ENCODE data around the gene SLC26A11. TPM values are rescaled to one million over a fixed set of nuclear protein-coding genes. Genes with fewer than 3 reads are reported as not detected.
"Not testable (repeated sequence)": the region's sequence is repeated elsewhere in the genome, so short reads cannot be mapped to it uniquely, and the experiment has no call there.

The SLC26A11 gene
- total and polyA plus RNA-seq, 2 of the 13 experiments (the other 11 are each of a cell fraction or from before 2014, with no cell fraction given): 8.7 to 13.2 TPM

- POLR2A ChIA-PET: interaction anchor here (0.8 kb wide), 1 partner anchor 15 kb away, joined by 3 read pairs; no protein-coding TSS in a partner anchor
- WGBS (ENCODE audit: low lambda C conversion rate): 95% methylated on average over 6 of the region's 6 CpGs
- in situ Hi-C loops (cut with HindIII; ENCODE audit: extremely low pct_ligation_motif_present, low pct_unique_long_range_greater_than_20kb); H3K9ac ChIP-seq (ENCODE audit: insufficient read depth, low read depth, low read length); H3K4me1 ChIP-seq (ENCODE audit: insufficient read depth, low read length); DNase-seq (ENCODE audit: low spot score); intact Hi-C loops (cut with micrococcal nuclease; ENCODE audit: unreplicated experiment); H4K20me1 ChIP-seq (ENCODE audit: insufficient read depth, low read length); FAIRE-seq; H3K4me3 ChIP-seq (replicated peaks in 1 of 3; ENCODE audit: insufficient read depth in 1 of 3, low read depth in 2 of 3, low read length in 3 of 3); CTCF ChIA-PET (ENCODE audit: low intra/inter-chr PET ratio, low total read pairs); H3K9me3 ChIP-seq (ENCODE audit: low read length); H3K4me2 ChIP-seq (ENCODE audit: low read depth, low read length); H3K27me3 ChIP-seq (ENCODE audit: control insufficient read depth in 1 of 2, insufficient read depth in 2 of 2, low read length in 2 of 2); H3K79me2 ChIP-seq (ENCODE audit: insufficient read depth, low read length); BruUV-seq (replicated peaks); H3K27ac ChIP-seq (ENCODE audit: extremely low read length, insufficient read depth, low read length); ATAC-seq; H2AFZ ChIP-seq (ENCODE audit: low read length): not testable (repeated sequence)
- H3K36me3 ChIP-seq (replicated peaks in 1 of 2; ENCODE audit: control insufficient read depth in 1 of 2, insufficient read depth in 2 of 2, low read length in 2 of 2): peaks cover 6 to 20% of the 10 kb centered on the region in 2 experiments; a peak in 4 of 5 replicates
Observed at GRCh38 chr17:80244448-80244847, 24.2 kb downstream of the SLC26A11 start.

- no peak overlapping the region for H3K9ac ChIP-seq (ENCODE audit: insufficient read depth, low read depth, low read length)
- 93% methylated on average over 22 of the region's 22 CpGs for WGBS (ENCODE audit: low lambda C conversion rate)
- H3K4me2 ChIP-seq (ENCODE audit: low read depth, low read length): no peak overlapping the region
- no peak for ATAC-seq
- FAIRE-seq: no peak
- no peaks in the 10 kb centered on the region for H3K4me1 ChIP-seq (ENCODE audit: insufficient read depth, low read length)
- peaks cover 6 to 20% of the 10 kb centered on the region in 2 experiments; a peak in 4 of 5 replicates for H3K36me3 ChIP-seq (replicated peaks in 1 of 2; ENCODE audit: control insufficient read depth in 1 of 2, insufficient read depth in 2 of 2, low read length in 2 of 2)
- BruUV-seq (replicated peaks): no TSS peak
- H3K79me2 ChIP-seq (ENCODE audit: insufficient read depth, low read length): no peaks in the 10 kb centered on the region
- H3K4me3 ChIP-seq (replicated peaks in 1 of 3; ENCODE audit: insufficient read depth in 1 of 3, low read depth in 2 of 3, low read length in 3 of 3): no peak overlapping the region
- in situ Hi-C loops (cut with HindIII; ENCODE audit: extremely low pct_ligation_motif_present, low pct_unique_long_range_greater_than_20kb): no loop called here
- intact Hi-C loops (cut with micrococcal nuclease; ENCODE audit: unreplicated experiment): no loop called here
- no peaks in the 10 kb centered on the region for H3K9me3 ChIP-seq (ENCODE audit: low read length)
- DNase-seq (ENCODE audit: low spot score): no peak
- ChIA-PET CTCF (ENCODE audit: low intra/inter-chr PET ratio, low total read pairs) (no interaction called here), POLR2A (no interaction called here)
- H3K27ac ChIP-seq (ENCODE audit: extremely low read length, insufficient read depth, low read length): no peak overlapping the region
- H2AFZ ChIP-seq (ENCODE audit: low read length): no peak overlapping the region
- no peaks in the 10 kb centered on the region for H4K20me1 ChIP-seq (ENCODE audit: insufficient read depth, low read length)
- H3K27me3 ChIP-seq (ENCODE audit: control insufficient read depth in 1 of 2, insufficient read depth in 2 of 2, low read length in 2 of 2): no peaks in the 10 kb centered on the region
- TF ChIP-seq ZXDC (CRISPR knock-in tag; IDR thresholded peaks at IDR 0.05) (no peak), PAWR (CRISPR knock-in tag; IDR thresholded peaks at IDR 0.05; ENCODE audit: borderline replicate concordance) (no peak), KDM5B (CRISPR knock-in tag; IDR thresholded peaks at IDR 0.05; ENCODE audit: borderline replicate concordance) (no peak), LBX2 (CRISPR knock-in tag; IDR thresholded peaks at IDR 0.05; ENCODE audit: borderline replicate concordance) (no peak), SRY (CRISPR knock-in tag; IDR thresholded peaks at IDR 0.05) (no peak), MAF1 (CRISPR knock-in tag; IDR thresholded peaks at IDR 0.05; ENCODE audit: borderline replicate concordance) (no peak), CSRNP2 (CRISPR knock-in tag; conservative IDR thresholded peaks at IDR 0.05; ENCODE audit: low read depth) (no peak), ZNF572 (CRISPR knock-in tag; IDR thresholded peaks at IDR 0.05) (no peak), ZNF335 (CRISPR knock-in tag; IDR thresholded peaks at IDR 0.05) (no peak), ZC3H4 (CRISPR knock-in tag; IDR thresholded peaks at IDR 0.05; ENCODE audit: borderline replicate concordance) (no peak), ZNF513 (CRISPR knock-in tag; conservative IDR thresholded peaks at IDR 0.05) (no peak)
Observed at GRCh38 chr17:80244871-80245509, 24.8 kb downstream of the SLC26A11 start.

Measured in HepG2 (cell line).